Stimulated activated CD4-positive, alpha-beta T cell treated with anti-CD3 and anti-CD28 coated beads, Interleukin-2, amount 100 ng/mL, for 4 hours (primary cell): ENCODE data around the gene AIRE.
"Not testable (repeated sequence)": the region's sequence is repeated elsewhere in the genome, so short reads cannot be mapped to it uniquely, and the experiment has no call there.

Source experiments
- DNase-seq: peaks from one replicate; pipeline ENCODE4 v3.0.0-alpha.2; 2020; ENCODE audit warnings: low read depth

AIRE gene

DNA sequence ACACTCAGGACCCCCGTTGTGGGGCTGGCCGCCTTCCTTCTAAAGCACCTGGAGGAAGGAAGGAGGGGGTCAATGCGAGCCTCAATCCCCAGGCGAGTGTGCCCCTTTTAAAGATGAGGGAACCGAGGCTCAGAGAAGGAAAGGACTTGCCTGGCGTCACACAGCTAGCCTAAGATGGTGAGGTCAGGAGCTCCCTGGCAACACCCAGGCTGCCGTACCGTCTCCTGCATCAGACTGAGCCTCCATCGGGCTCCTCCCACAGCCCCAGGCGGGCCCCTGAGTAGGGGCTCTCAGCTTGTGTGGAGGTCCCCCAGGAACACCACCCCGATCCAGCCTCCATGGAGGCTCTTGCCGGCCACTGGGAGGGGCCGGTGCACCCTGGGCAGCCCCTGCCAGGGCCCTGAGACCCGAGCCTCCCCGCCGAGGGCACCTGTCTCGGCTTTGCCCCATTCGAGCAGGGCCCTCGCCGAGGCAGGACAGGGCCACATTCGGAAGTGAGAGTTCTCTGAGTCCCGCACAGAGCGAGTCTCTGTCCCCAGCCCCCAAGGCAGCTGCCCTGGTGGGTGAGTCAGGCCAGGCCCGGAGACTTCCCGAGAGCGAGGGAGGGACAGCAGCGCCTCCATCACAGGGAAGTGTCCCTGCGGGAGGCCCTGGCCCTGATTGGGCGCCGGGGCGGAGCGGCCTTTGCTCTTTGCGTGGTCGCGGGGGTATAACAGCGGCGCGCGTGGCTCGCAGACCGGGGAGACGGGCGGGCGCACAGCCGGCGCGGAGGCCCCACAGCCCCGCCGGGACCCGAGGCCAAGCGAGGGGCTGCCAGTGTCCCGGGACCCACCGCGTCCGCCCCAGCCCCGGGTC is at the start of gene AIRE:
TSS of gene AIRE (plus strand) at position 739 of the 855 bp plus-strand sequence. CDS start 131 bp downstream, outside the sequence.
- DNase-seq, result no peak

DNA sequence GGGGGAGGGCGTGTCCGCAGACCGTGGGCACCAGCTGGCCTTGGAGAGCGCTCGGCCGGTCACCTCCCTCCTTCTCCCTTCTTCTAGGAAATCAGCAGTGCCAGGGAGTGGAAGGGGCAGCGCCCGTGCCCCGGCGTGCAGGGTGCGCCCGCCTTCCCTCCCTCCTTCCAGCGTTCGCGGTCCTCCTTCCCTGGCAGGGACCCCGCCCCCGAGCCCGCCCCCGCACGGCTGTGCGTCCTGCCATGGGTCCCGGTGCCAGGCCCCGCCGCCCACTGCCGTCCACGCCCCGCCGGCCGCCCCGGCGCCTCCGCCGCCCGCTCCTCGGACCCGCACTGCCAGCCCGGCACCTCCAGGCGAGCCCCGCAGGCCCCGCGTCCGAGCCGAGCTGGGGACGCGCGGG is 45.3 kb upstream of the AIRE start:
- not testable (repeated sequence) for DNase-seq

DNA sequence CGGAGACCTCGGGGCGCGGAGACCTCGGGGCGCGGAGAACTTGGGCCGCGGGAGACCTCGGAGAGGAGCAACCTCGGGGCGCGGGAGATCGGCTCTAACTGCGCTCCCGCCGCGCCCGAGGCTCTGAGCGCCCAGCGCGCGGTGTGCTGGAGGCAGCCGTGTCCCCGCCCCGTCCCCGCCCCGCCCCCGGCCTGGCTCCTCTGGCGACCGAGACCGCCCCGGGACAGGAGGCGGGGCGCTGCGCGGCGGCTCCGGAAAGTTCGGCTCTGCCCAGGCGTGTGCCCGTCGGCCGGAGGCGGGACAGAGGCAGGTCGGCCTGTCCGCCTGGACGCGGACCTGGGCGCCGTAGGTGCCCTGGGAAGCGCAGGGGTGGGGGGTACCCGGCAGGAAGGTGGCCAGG is 44.8 kb upstream of the AIRE start, which contains the start of gene ICOSLG:
TSS of gene ICOSLG (minus strand) at position 102 of the 400 bp plus-strand sequence. CDS start 126 bp downstream, outside the sequence.
- not testable (repeated sequence) for DNase-seq

DNA sequence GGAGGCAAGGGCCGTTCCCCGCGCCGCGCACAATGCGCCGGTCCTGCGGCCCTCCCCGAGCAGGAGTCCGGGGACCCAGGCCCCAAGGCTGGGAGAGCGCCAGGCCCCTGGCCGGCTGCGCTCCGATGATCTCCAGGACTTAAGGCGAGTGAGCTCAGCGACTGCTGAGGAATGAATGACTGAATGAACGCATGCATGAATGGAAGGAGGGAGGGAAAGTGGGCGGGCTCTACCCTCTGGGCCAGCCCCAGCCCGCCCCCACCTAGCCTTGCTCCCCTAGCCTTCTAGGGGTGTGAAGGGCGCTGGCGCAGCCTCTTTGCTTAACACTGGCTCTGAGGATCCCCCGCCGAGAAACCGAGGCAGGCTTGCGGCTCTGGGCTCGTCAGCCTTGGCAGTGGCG is 44.4 kb upstream of the AIRE start:
- DNase-seq, result not testable (repeated sequence)

DNA sequence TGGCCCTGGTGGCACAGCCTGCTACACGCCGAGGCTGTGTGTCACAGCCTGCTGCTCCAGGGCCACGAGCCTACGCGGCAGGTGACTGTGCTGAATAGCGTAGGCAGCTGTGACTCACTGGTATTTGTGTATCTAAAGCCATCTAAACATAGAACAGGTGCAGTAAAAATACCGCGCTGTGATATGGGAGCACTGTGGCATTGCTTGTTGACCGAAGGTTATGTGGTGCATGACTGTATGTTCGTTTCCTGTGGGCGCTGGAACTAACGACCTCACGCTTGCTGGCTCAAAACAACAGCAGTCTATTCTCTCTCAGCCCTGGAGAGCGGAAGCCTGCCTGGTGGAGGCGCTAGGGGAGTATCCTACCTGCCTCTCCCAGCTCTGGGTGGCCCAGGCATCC is 41.7 kb upstream of the AIRE start:
- DNase-seq, result not testable (repeated sequence)

DNA sequence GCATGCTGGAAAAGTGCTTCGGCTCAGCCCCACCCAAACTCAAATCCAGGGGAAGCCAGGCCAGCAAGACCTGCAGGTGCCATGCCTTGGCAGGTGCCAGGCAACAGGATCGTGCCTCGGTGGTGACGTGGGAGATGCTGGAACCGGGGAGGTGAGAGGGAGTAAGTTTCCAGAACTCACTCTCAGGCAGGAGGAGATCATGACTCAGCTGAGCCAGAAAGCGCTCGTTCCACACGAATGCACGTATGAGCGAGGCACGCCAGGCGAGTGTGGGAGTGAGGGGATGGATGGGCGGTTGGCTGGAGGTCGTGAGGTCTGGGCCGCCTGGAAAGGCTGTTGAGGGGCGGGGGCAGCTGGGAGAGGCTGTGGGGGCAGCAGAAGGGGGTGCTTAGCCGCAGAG is 37.8 kb upstream of the AIRE start:
- DNase-seq, result not testable (repeated sequence)

DNA sequence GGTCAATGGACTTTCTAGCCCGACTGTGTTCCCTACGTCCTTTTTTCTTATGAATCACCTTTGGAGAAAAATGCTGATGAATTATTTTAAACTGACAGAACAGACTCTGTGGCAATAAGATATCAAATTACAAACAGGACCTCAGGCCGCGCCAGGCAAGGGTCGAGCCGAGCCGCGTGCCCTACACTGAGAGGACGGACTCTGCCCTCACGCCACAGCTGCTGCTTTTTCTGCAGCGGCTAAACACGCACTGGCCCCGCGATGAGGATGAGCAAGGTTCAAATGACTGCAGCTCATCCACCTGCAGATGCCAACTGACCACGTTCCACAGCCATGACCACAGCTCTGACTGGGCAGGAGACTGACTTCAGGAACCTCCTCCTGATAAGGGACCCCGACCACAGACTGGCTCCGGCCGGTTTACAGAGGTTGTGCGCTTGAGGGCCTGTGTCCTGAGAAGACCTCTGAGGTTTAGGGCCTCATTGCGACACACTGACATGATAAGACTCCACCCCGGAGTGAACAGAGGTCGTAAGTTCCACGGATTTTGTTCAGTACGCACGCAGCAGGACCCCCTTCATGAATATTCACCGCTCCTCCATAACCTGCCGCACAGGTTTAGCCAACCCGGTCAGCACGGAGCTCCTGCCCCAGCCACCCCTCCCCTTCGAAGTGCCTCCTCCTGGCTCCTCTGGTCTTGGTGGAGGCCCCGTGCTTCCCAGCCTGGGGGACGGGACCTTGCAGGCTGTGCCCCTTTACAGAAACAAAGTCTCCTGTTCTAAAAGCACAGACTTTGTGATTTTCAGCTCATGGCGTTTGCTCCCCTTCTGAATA is 36.3 kb upstream of the AIRE start:
- DNase-seq, result not testable (repeated sequence)

DNA sequence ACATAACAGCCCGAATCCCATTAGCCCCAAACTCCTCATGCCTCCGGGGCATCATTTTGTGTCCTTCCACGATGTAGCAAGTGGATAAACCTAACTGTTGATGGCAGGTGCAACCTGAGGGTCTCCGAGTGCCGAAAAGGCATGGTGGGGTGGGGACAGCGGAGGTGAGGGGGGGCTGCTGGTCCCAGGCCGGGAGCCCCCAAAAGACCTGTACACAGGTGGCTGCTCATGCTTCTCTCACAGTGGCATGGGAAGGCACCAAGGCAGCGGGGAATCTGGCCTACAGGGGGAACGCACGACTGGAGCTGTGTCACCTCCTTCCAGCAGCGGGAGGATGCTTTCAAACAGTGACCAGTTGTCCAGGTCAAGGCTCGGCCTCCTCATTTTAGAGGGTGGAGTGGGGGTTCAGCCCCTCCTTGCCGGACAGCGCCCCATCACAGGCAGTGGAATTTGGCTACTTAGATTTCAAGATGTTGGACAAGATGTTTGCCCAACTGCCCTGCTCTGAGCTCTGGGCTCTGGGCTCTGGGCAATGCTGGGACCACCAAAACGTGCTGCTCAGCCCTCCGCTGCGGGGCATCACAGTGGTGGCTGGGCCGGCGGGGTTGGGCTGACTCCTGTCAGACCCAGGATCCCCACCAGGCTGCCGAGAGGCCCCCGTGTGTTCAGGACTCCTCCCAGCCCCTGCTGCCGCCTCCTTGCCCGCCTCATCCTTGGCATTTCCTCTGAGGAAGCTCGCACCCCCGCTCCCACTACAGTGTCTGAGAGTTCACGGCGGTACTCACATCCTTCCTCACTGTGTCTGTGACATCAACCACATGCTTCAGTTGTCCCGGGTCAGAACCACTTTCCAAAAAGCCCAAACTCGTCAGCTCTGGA is 31.6 kb upstream of the AIRE start:
- no peak for DNase-seq

DNA sequence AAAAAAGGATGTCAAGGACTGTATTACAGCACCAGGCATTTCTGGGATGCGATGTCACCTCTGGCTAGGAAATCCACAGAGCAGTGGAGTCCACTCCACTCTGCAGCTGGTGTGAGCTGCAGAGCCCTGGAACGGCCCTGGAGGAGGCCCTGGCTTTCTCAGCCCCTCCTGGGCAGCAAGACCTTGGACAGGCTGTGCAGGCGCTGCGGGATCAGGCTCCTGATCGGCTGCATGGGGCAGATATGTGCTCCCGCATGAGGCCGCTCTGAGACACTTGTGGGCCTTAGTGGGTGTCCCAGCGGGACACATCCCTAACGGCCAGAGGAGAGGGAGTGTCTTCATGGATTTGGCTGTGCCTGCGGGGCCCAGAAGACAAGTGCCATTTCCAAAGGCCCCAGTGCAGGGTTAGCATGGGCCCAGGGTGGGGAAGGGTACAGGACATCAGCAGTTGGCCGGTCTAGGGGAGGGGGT is 30.1 kb upstream of the AIRE start:
- no peak for DNase-seq

DNA sequence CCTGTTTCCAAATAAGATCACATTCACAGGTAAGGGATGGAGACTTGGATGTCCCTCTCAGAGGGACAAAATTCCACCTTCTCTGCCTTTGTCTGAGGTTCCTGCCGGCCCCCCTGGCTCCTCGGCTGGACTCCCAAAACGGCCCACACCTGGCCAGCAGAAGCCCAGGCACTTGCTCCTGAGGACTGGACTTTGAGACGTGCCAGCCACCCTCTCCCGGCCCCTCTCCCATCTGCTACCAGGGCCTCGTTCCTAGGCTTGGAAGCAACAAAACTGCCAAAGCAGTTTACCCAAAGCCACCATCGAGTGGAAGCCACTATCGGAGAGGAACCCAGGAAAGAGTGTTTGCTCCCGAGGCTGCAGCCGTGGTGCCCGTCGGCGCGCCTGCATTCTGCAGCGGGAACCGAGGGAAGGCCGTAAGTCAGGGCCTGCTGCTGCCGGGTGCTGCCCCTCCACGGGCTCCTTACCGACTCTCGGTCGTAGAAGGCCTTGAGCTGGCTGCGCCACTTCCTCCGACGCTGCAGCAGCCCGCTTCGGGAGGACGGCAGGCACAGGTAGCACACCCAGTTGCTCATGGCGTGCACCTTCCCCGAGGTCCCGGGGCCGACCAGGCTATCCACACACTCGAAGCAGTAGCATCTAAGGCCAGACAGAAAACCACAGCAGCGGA is 27.5 kb upstream of the AIRE start:
- DNase-seq, result no peak

DNA sequence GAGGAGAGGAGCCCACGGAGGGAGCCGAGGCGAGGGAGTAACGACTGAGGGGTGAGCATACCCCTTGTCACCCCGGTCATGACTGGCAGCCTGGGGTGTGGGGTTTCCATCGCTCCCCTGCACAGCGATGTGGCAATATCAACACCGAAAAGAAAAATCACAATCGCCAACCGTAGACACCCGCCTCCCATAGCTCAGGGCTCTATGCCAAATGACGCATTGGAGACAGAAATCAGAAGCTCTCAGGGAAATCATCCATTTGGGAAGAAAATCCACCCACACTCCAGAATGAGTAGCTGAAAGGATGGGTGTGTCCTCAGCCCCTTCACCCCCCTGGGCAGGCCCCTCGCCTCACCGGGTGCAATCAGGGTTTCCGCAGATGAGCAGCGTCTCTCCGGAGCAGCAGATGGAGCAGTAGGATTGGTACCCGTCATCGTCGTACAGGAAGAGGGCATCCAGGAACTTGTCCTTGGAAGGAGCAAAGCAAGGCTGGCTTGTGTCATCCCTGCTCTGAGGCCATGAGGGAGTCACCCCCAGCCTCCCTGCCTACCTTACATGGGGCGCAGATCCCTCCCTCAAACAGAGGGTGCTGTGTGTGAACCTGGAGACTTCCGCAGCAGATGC is 26.5 kb upstream of the AIRE start:
- DNase-seq, result no peak

DNA sequence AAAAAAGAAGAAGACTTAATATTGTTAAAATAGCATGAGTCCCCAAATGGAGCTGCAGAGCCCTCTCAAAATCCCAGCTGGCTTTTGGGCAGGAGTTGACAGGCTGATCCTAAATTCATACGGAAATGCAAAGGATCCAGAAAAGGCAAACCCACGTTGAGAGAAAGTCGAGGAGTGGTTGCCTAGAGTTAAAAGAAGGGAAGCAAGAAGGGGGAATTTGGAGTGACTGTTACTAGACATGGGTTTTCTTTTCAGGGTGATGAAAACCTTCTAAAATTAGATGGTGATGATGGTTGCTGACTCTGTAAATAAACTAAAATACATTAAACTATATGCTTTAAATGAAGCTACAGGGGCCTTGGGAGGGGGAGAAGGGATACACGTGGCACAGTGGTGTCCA is 25.6 kb upstream of the AIRE start:
- no peak for DNase-seq

DNA sequence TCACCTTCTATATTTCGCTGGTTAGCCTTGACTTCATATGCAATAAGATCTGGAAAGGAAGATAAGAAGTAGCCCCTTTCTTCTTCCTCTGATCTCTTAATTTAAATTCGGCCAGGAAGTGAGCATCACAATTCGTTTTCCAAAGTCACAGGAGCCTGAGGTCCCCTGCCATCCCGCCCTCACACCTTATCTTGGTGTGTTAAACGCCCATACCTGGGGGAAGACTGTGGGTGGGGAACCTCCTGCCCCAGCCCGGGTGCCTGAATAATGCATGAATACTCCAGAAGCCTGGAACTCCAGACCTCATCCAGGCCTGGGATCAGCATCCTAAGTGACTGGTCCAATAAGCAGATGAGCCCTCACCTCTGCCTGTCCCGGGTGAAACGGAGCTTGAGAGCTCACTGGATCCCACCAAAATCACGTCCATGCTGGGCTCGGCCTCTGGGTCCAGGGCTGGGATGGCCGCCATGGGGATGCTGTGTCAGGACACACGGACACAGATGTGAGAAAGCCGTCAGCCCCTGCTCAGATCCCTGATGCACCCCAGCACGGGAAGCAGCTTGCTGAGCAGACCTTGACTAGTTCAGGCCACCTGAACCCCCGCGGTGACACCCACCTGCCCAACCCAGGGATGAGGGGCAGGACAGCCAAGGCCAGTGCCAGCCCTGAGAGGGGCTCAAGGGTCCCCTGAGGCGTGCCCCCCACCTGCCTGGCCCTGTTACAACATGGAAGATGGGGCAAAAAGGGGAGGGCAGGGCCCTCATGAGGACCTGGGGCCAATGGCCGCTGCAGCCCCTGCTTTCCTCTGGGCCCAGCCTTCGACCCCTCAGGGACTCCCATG is 24.7 kb upstream of the AIRE start:
- no peak for DNase-seq

DNA sequence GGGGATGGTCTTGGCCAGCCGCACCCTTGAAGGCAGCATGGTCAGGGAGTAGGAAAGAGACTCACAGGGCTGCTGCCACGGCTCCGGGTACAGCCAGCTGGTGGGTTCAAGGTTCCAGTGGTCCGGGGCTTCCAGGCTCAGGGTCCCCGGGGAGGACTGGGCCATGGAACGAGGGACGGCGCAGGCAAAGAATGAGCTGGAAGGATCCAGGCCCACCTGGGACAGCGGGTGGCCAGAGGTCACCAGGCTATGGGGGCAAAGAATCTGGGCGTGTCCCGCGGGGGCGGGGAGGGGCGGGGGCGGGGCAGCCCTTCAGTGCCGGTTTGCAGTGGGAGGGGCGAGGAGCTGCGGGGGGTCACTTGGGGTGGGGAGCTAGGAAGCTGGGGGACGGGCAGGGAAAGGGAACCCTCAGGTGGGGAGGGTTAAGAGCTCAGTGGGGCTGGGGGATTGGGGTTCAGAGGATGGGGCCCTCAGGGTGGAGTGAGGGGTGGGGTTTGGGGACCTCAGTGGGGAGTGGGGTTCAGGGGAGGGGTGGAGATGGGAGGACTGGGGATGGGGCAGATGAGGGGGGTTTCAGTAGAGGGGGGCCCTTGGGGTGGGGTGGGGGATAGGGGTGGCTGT is 23.9 kb upstream of the AIRE start, which contains the start of gene DNMT3L:
TSS of gene DNMT3L (minus strand) at position 223 of the 621 bp plus-strand sequence. CDS start 638 bp downstream, outside the sequence.
- no peak for DNase-seq

DNA sequence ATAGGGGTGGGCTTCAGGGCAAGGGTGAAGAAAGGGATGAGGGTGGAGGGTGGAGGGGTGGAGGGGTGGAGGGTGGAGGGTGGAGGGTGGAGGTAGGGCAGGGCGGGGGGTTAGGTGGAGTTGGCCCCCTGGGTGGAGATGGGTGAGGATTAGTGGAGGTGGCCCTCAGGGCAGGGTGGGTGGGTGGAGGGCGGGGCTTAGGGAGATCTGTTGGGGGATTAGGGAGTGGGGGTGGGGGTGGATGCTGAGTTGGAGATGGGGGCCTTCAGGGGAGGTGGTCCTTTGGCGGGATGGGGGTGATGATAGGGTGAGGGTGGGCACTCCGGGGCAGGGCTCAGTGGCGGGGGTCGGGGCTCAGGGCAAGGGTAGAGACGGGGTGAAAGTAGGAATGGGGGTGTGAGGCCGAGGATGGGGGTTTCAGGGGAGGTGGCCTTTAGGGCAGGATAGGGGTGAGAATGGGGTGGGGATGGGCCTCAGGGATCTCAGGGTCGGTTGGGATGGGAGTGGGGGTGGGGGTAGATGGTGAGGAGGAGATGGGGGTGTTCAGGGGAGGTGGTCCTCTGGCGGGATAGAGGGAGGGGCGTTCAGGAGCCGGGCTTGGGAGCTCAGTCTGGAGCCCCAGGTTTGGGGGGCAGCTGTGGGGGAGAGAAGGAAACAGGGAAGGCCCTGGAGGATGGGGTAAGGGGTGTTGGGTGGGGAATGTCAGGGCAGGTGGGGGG is 23.2 kb upstream of the AIRE start:
- no peak for DNase-seq

DNA sequence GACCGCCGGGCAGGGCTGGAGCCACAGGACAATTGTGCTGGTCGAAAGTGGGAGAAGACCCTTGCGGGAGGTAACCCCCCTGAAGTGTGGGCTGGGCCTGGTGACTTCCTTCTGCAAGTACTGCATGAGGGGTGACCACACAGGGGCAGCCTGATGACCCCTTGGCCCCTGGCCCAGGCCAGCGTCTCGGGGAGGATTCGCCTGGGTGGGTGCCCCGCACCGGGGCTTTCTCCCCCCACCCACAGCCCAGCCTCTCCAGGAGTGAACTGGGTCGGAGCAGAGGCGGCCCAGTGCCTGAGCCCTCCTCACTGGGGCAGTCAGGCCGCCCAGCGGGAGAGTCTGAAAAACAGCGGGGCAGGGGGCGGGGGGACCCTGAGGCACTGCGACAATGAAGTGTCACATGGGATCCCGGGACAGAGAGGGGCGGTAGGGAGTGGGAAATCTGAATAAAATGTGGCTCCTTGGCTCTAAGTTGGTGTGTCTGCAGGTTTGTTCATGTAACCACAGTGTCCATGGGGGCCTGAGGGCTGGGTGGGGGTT is 22.4 kb upstream of the AIRE start:
- DNase-seq, result no peak

DNA sequence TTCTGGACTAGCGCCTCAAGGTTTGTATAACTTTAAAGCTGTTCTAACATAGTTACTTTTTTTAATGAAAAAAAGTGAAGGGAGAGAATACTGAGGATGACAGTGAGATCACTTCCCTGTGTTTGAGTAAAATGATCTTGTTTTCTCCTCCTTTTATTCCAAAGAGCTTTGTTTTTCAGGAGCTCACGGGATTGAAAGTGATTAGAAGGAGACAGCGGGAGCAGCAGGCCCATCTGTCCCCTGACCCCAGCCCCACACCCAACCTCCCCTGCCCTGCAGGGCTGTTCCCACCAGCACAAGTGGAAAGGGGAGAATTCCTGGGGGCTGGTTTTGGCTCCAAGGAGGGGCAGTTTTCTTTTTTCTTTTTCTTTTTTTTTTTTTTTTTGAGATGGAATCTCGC is 21.9 kb upstream of the AIRE start:
- no peak for DNase-seq

DNA sequence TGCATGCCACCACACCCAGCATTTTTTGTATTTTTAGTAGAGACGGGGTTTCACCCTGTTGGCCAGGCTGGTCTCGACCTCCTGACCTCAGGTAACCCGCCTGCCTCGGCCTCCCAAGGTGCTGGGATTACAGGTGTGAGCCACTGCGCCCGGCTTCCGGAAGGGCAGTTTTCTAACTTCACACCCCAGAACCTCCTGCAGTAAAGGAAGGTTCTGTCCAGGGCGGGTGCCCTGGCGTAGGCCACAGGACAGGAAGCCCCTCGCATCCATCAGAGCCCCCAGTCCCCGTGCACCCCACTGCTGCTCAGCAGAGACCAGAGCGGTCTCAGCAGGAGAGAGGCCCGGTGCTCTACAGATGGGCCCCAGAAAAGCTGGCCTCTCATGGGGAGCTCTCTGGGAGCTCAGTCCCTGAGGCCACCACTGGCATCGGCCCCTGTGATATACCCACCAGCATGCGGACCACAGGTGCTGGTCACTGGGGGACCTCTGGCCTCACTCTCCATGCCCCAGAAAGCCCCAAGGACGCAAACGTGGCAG is 19.9 kb upstream of the AIRE start:
- no peak for DNase-seq
